OCI-LY7 (cell line): ENCODE results near the gene CD300A. TPM values are rescaled to one million over a fixed set of nuclear protein-coding genes. Genes with fewer than 3 reads are reported as not detected.

Source experiments
- BruUV-seq: library from RNA; stranded (reverse); fragments of 400-500 nt; replicated peaks from 2 replicates; lab custom pipeline; 2021; lab: Mats Ljungman, UMichigan
- CTCF ChIA-PET: fragments of 300-600 bp; sonication (Branson Sonifier 250); formaldehyde crosslinking; loops from one replicate; lab custom pipeline; 2022; ENCODE audit warnings: antibody characterized with exemption; ENCODE audit not compliant: unreplicated experiment; lab: Charles Lee
- POLR2A ChIA-PET: fragments of 300-600 bp; sonication (Branson Sonifier 250); formaldehyde crosslinking; loops from one replicate; lab custom pipeline; 2022; ENCODE audit warnings: antibody characterized with exemption; lab: Charles Lee
- DNase-seq: peaks from one replicate; pipeline ENCODE4 v3.0.0-alpha.2; 2015; ENCODE audit warnings: low spot score
- H2AFZ ChIP-seq: fragments of 200-600 bp; sonication (generic), shearing (Covaris generic); 2 replicates; pipeline ENCODE4 v1.6.1; 2014; ENCODE audit warnings: mild to moderate bottlenecking, antibody characterized with exemption, low read length, moderate library complexity
- H3K27ac ChIP-seq: fragments of 200-600 bp; sonication (generic); 2 replicates; pipeline ENCODE4 v1.5.1; 2014; ENCODE audit warnings: mixed run types, low read depth, mild to moderate bottlenecking, moderate library complexity, low read length, inconsistent platforms; ENCODE audit not compliant: poor library complexity, severe bottlenecking
- H3K36me3 ChIP-seq: fragments of 200-600 bp; sonication (generic); 2 replicates; pipeline ENCODE4 v1.6.1; 2014; ENCODE audit warnings: mild to moderate bottlenecking, antibody characterized with exemption, low read length, moderate library complexity, mixed read lengths; ENCODE audit not compliant: insufficient read depth
- H3K4me1 ChIP-seq: fragments of 200-600 bp; sonication (generic); 2 replicates; pipeline ENCODE4 v1.5.1; 2014; ENCODE audit warnings: mild to moderate bottlenecking, low read length; ENCODE audit not compliant: insufficient read depth, poor library complexity, severe bottlenecking
- H3K4me2 ChIP-seq: fragments of 200-600 bp; sonication (generic); 2 replicates; pipeline ENCODE4 v1.6.1; 2014; ENCODE audit warnings: mild to moderate bottlenecking, low read length
- H3K4me3 ChIP-seq: fragments of 200-600 bp; sonication (generic); 2 replicates; pipeline ENCODE4 v1.5.1; 2014; ENCODE audit warnings: mild to moderate bottlenecking, low read depth, low read length; ENCODE audit not compliant: poor library complexity, severe bottlenecking
- H3K79me2 ChIP-seq: fragments of 200-600 bp; sonication (generic); 2 replicates; pipeline ENCODE4 v1.6.1; 2016; ENCODE audit warnings: low read depth, mild to moderate bottlenecking, low read length, moderate library complexity, mixed read lengths; ENCODE audit not compliant: insufficient read depth
- H3K9me2 ChIP-seq: fragments of 200-600 bp; sonication (generic); 2 replicates; pipeline ENCODE4 v1.6.1; 2016; ENCODE audit warnings: mild to moderate bottlenecking, low read length, mixed read lengths; ENCODE audit not compliant: insufficient read depth
- H3K9me3 ChIP-seq: fragments of 200-600 bp; sonication (generic); 2 replicates; pipeline ENCODE4 v1.6.1; 2014; ENCODE audit warnings: mild to moderate bottlenecking, mixed run types, low read length, mixed read lengths
- H4K20me1 ChIP-seq: fragments of 200-600 bp; sonication (generic); 2 replicates; pipeline ENCODE4 v1.6.1; 2014; ENCODE audit warnings: mild to moderate bottlenecking, antibody characterized with exemption, low read length, moderate library complexity, mixed read lengths; ENCODE audit not compliant: insufficient read depth
- EZH2phosphoT487 ChIP-seq: fragments of 200-600 bp; sonication (generic); IDR thresholded peaks from 2 replicates; pipeline ENCODE4 v1.6.1; 2018; ENCODE audit warnings: low read depth, borderline replicate concordance, mild to moderate bottlenecking, mixed run types, antibody characterized with exemption, low read length, moderate library complexity, mixed read lengths
- intact Hi-C: fragments of 100-400 bp; cut with micrococcal nuclease; formaldehyde crosslinking; loops from one replicate; pipeline ENCODE4 v1.10.0; 2022; ENCODE audit not compliant: unreplicated experiment
- total RNA-seq, 2 experiments: library from RNA; depleted of rRNA in 1 of 2; stranded (reverse); fragments of >200 nt in 1 of 2; shearing (Covaris generic) in 1 of 2; gene quantifications; 2 replicates each; pipeline ENCODE4 v1.2.3, GENCODE V29; 2014 to 2022
- TF ChIP-seq, protein P1 (sequence below): fragments of 200-600 bp; sonication (generic); conservative IDR thresholded peaks from 2 replicates; pipeline ENCODE4 v1.5.1; 2014; ENCODE audit warnings: mild to moderate bottlenecking, antibody characterized with exemption, low read length, moderate library complexity, mixed read lengths

CD300A gene
- total RNA-seq, 2 experiments from 2014 or later, result 3.5 to 6.7 TPM

DNA sequence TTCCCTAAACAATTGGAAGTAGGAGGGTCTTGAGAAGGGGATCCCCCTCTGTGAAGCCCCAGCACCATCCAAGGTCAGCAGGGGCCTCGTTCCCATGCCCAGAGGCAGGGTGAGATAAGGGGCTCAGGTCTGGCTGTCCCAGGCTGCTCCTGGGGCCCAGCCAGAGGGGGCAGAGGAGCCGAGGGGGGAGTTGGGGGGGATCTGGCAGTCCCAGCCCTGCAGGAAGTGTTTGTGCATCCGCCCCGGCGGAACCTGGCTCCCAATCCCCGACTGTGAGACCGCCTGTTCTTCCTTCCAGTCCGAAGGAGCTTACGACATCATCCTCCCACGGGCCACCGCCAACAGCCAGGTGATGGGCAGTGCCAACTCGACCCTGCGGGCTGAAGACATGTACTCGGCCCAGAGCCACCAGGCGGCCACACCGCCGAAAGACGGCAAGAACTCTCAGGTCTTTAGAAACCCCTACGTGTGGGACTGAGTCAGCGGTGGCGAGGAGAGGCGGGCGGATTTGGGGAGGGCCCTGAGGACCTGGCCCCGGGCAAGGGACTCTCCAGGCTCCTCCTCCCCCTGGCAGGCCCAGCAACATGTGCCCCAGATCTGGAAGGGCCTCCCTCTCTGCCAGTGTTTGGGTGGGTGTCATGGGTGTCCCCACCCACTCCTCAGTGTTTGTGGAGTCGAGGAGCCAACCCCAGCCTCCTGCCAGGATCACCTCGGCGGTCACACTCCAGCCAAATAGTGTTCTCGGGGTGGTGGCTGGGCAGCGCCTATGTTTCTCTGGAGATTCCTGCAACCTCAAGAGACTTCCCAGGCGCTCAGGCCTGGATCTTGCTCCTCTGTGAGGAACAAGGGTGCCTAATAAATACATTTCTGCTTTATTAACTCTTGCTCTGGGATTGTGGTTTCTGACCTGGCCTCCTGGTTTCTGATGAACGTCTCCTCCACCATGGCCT is 19.6 kb upstream of the CD300A start:
- POLR2A ChIA-PET, result no interaction called here

DNA sequence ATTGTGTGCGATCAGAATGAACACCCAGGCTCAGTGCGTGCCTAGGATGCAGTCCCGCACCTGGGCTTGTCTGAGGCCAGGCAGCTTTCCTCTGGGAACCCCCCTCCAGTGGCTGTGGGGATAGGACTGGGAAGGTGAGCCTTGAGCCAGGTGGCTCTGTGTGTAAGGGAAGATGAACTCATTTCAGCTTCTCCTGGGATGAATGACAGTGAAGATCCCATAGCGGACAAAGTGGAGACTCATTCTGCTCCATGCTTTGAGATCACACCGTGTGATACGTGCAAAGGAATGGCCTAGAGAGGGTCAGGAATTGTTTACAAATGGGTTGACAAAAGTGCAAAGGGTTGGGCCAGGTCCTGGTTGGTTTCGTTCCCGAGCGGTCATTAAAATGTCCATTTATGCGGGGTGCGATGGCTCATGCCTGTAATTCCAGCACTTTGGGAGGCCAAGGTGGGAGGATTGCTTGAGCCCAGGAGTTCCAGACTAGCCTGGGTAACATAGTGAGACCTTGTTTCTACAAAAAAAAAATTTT is 18.7 kb upstream of the CD300A start:
- H3K27ac ChIP-seq, result no peak overlapping the region
- no TSS peak for BruUV-seq
- ChIA-PET POLR2A (no interaction called here), CTCF (no interaction called here)
- peaks cover 25% of the 10 kb centered on the region for H3K4me1 ChIP-seq
- no peak overlapping the region for H3K4me3 ChIP-seq
- H2AFZ ChIP-seq, result no peak overlapping the region
- TF ChIP-seq EZH2phosphoT487, result no peak
- TF ChIP-seq, protein P1, sequence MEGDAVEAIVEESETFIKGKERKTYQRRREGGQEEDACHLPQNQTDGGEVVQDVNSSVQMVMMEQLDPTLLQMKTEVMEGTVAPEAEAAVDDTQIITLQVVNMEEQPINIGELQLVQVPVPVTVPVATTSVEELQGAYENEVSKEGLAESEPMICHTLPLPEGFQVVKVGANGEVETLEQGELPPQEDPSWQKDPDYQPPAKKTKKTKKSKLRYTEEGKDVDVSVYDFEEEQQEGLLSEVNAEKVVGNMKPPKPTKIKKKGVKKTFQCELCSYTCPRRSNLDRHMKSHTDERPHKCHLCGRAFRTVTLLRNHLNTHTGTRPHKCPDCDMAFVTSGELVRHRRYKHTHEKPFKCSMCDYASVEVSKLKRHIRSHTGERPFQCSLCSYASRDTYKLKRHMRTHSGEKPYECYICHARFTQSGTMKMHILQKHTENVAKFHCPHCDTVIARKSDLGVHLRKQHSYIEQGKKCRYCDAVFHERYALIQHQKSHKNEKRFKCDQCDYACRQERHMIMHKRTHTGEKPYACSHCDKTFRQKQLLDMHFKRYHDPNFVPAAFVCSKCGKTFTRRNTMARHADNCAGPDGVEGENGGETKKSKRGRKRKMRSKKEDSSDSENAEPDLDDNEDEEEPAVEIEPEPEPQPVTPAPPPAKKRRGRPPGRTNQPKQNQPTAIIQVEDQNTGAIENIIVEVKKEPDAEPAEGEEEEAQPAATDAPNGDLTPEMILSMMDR, result no peak
- H3K4me2 ChIP-seq, result no peak overlapping the region
- intact Hi-C loops, result no loop called here
- no peaks in the 10 kb centered on the region for H3K9me3 ChIP-seq
- H4K20me1 ChIP-seq, result no peaks in the 10 kb centered on the region
- DNase-seq, result no peak
- H3K36me3 ChIP-seq, result no peaks in the 10 kb centered on the region
- H3K79me2 ChIP-seq, result no peaks in the 10 kb centered on the region
- no peaks in the 10 kb centered on the region for H3K9me2 ChIP-seq

More for the DNA sequence above, 19.6 kb upstream of the CD300A start:
- Histone ChIP-seq H3K36me3 (no peaks in the 10 kb centered on the region), H2AFZ (no peak overlapping the region), H4K20me1 (no peaks in the 10 kb centered on the region), H3K27ac (no peak overlapping the region), H3K4me2 (no peak overlapping the region), H3K79me2 (no peaks in the 10 kb centered on the region), H3K4me1 (peaks cover 22% of the 10 kb centered on the region), H3K9me2 (no peaks in the 10 kb centered on the region), H3K9me3 (no peaks in the 10 kb centered on the region), H3K4me3 (no peak overlapping the region)
- CTCF ChIA-PET, result no interaction called here
- no TSS peak for BruUV-seq
- DNase-seq, result no peak
- TF ChIP-seq EZH2phosphoT487, result no peak
- TF ChIP-seq, protein P1, result no peak
- intact Hi-C loops, result no loop called here

DNA sequence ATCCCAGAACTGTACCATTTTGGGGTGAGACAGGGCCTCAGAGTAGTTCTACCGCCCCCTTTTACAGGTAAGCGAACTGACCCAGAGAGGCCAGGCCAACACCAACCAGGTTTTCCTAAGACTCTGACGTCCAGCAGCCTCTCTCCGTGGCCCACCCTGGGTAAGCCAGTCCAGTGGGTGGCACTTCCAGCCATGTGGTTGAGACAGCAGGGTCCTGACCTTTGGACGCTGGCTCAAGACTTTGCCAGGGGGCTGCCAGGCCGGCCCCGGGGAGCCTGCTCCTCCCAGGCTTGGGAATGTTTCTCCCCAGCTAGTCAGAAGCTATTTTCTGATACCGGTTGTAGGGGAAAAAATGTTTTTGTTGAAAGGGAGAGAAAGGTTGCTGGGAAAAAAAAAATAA is 17.7 kb upstream of the CD300A start:
- BruUV-seq, result no TSS peak
- Histone ChIP-seq H3K4me3 (no peak overlapping the region), H3K4me2 (no peak overlapping the region), H3K27ac (no peak overlapping the region), H3K4me1 (peaks cover 25% of the 10 kb centered on the region), H3K36me3 (no peaks in the 10 kb centered on the region), H2AFZ (no peak overlapping the region), H3K79me2 (no peaks in the 10 kb centered on the region), H3K9me3 (no peaks in the 10 kb centered on the region), H3K9me2 (no peaks in the 10 kb centered on the region), H4K20me1 (no peaks in the 10 kb centered on the region)
- ChIA-PET CTCF (interaction anchor here (0.5 kb wide), 1 partner anchor 11 kb away, joined by 3 read pairs; no protein-coding TSS in a partner anchor), POLR2A (interaction anchor here (0.6 kb wide), 1 partner anchor 224 kb away, joined by 7 read pairs; no protein-coding TSS in a partner anchor)
- no peak for DNase-seq
- intact Hi-C loops, result no loop called here
- TF ChIP-seq, protein P1, result no peak
- no peak for TF ChIP-seq EZH2phosphoT487
